Cardiac muscle cell (in vitro differentiated cells and primary cell): ENCODE measurements around the gene STING1. TPM values are rescaled to one million over a fixed set of nuclear protein-coding genes. Genes with fewer than 3 reads are reported as not detected.

Source experiments
- DNase-seq, 2 donors: peaks; one replicate each; pipeline versions ENCODE4 v3.0.0 to v3.0.0-alpha.2; 2010 to 2017; ENCODE audit warnings: low read depth in 1 of 2, low spot score in 1 of 2
- H3K27ac ChIP-seq: fragments of 200-600 bp; sonication (generic); 2 replicates; pipeline ENCODE4 v1.5.1; 2016
- H3K27me3 ChIP-seq: fragments of 200-600 bp; sonication (generic); 2 replicates; pipeline ENCODE4 v1.6.0; 2016; ENCODE audit warnings: control low read depth
- H3K36me3 ChIP-seq: fragments of 200-600 bp; sonication (generic); 2 replicates; pipeline ENCODE4 v1.5.1; 2016; ENCODE audit warnings: control low read depth
- H3K4me1 ChIP-seq: fragments of 200-600 bp; sonication (generic); 2 replicates; pipeline ENCODE4 v1.8.1; 2017; ENCODE audit warnings: low read depth, mild to moderate bottlenecking, mixed run types
- H3K4me3 ChIP-seq: fragments of 200-600 bp; sonication (generic); 2 replicates; pipeline ENCODE4 v1.5.1; 2016; ENCODE audit warnings: mild to moderate bottlenecking
- H3K9me3 ChIP-seq: fragments of 200-600 bp; sonication (generic); 2 replicates; pipeline ENCODE4 v1.5.1; 2017; ENCODE audit warnings: low read depth, mild to moderate bottlenecking, control low read depth
- CTCF ChIP-seq: IDR thresholded peaks from 2 replicates; pipeline ENCODE4 v1.5.1; 2012; ENCODE audit warnings: low read depth, mild to moderate bottlenecking, low read length
- polyA plus RNA-seq: library from polyadenylated mRNA; unstranded; fragments of >200 nt; fragmentation: Nextera tagmentation; extraction: Ambion mirVana; gene quantifications from 2 replicates; pipeline ENCODE4 v1.2.1, GENCODE V29; 2016
- total RNA-seq: library from RNA; depleted of rRNA; stranded (reverse); fragments of >200 nt; gene quantifications from 2 replicates; pipeline ENCODE4 v1.2.3, GENCODE V29; 2016

The STING1 gene
- total and polyA plus RNA-seq, 2 experiments from 2014 or later, result 69.0 to 79.2 TPM

GRCh38 chr5:139474890-139475791 lies 7.4 kb downstream of the STING1 start:
- Histone ChIP-seq H3K9me3 (no peaks in the 10 kb centered on the region), H3K27me3 (no peaks in the 10 kb centered on the region), H3K36me3 (no peaks in the 10 kb centered on the region), H3K4me3 (no peak overlapping the region), H3K4me1 (peaks cover 39% of the 10 kb centered on the region), H3K27ac (peak overlapping the region; percentile 43)
- DNase-seq, result peak in 1 of 2 donors; percentile 94
- no peak for TF ChIP-seq CTCF

DNA sequence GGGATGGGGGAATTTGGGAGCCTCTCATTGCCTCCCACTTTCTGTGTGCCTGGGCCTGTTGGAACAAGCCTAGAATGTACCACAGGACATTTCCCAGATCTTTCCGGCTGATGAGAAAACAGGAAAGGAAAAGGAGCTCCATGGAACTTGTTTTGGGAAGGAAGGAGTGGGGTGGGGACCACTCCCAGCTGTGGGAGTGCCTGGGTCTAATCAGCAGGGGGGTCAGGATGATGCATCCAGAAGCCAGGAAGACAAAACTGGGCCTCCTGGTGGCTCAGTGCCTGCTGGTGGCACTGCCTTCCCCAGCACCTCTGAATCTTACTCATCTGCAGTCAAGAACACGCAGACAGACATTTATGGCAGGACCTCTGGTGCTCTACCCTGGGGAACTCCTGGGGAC lies 9.0 kb downstream of the STING1 start:
- TF ChIP-seq CTCF, result no peak
- peak in 1 of 2 donors; percentile 37 for DNase-seq
- H3K4me1 ChIP-seq, result peaks cover 31% of the 10 kb centered on the region
- H3K27ac ChIP-seq, result peak overlapping the region; percentile 66
- no peaks in the 10 kb centered on the region for H3K27me3 ChIP-seq
- H3K9me3 ChIP-seq, result no peaks in the 10 kb centered on the region
- H3K4me3 ChIP-seq, result no peak overlapping the region
- H3K36me3 ChIP-seq, result no peaks in the 10 kb centered on the region

DNA sequence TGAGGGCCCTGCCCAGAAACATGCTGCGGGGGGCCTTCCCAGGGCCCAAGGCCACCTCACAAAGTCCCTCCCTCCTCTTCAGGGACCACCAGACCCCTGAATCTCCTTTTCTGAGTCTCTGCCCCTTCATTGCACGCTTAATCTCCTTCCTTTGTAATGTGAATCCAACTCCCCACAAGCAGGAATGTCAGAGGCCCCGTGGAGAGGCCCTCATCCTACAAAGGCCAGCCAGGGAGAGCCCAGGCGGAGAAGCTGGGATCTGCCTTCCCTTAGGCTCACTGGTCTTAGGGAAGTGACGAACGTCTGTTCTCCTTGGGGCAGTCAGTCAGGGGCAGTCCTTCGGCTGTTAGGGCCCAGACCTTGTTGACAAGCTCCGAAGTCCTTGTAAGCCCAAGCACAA lies 9.5 kb downstream of the STING1 start:
- no peak overlapping the region for H3K4me3 ChIP-seq
- no peaks in the 10 kb centered on the region for H3K9me3 ChIP-seq
- DNase-seq, result peak; percentile 37 to 49
- H3K27me3 ChIP-seq, result no peaks in the 10 kb centered on the region
- peaks cover 28% of the 10 kb centered on the region for H3K4me1 ChIP-seq
- TF ChIP-seq CTCF, result no peak
- H3K27ac ChIP-seq, result peak overlapping the region; percentile 66
- no peaks in the 10 kb centered on the region for H3K36me3 ChIP-seq

DNA sequence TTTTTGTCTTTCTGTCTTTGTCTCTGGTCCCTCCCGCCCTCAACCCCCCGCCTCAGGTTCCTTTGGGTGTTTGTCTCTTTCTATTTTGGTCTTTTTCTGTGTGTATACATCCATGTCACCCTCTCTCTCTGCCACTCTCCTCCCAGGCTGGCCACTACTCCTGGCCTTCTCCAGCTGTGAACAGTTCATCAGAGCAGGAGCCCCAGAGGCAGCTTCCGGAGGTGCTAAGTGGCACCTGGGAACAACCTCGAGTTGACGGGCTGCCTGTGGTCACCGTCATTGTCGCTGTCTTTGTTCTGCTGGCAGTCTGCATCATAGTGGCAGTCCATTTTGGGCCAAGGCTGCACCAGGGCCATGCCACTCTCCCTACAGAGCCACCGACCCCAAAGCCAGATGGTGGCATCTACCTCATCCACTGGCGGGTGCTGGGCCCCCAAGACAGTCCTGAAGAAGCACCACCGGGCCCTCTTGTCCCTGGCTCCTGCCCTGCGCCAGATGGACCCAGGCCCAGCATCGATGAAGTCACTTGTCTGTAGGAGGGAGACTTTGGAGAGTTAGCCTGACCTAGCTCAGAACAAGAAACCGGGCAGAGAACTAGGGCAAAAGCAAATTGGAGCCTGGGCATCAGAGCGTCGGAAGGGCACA lies 10.1 kb downstream of the STING1 start:
- no peaks in the 10 kb centered on the region for H3K27me3 ChIP-seq
- no peak for DNase-seq
- TF ChIP-seq CTCF, result no peak
- H3K4me3 ChIP-seq, result no peak overlapping the region
- H3K4me1 ChIP-seq, result peaks cover 28% of the 10 kb centered on the region
- H3K27ac ChIP-seq, result peak overlapping the region; percentile 66
- H3K9me3 ChIP-seq, result no peaks in the 10 kb centered on the region
- no peaks in the 10 kb centered on the region for H3K36me3 ChIP-seq

GRCh38 chr5:139470821-139471300 lies 11.7 kb downstream of the STING1 start, which contains the start of gene SMIM33:
SMIM33 (plus strand) TSS chr5:139471004; CDS start chr5:139471122, 118 bp downstream.
- Histone ChIP-seq H3K4me1 (peaks cover 28% of the 10 kb centered on the region), H3K9me3 (no peaks in the 10 kb centered on the region), H3K4me3 (no peak within 1 kb of the TSS), H3K27me3 (no peaks in the 10 kb centered on the region), H3K36me3 (no peaks in the 10 kb centered on the region), H3K27ac (no peak within 1 kb of the TSS)
- no peak for DNase-seq
- TF ChIP-seq CTCF, result no peak
